Measurements from ENCODE around the gene ZCCHC17.
"Not testable (repeated sequence)": the region's sequence is repeated elsewhere in the genome, so short reads cannot be mapped to it uniquely, and the experiment has no call there.

The ZCCHC17 gene

DNA sequence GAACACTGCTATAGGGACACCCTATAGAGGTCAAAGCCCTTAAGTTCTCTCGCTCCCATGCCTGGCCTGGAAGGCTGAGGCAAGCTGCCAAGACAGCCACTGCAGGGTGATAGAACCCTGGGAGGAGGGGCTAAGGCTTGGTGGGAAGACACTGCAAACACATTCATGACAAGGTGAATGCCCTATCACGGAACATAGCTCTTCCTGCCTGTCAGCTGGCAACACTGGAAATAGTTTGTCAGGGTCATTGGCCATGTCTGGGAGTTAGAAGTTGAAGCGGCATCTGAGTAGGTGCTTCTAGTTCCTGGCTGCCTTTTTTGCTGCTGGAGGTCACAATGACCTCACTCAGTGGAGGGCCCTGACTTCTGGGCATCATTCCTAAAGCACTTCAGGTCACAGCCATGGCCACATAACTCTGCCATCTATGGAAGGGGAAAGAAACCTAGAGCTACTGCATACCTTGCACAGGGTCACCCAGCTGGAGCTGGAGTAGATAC, 71.8 kb downstream of the ZCCHC17 start:
- in situ Hi-C loops (cut with MboI; ENCODE audit: low sequenced_read_pairs) = no loop called here

DNA sequence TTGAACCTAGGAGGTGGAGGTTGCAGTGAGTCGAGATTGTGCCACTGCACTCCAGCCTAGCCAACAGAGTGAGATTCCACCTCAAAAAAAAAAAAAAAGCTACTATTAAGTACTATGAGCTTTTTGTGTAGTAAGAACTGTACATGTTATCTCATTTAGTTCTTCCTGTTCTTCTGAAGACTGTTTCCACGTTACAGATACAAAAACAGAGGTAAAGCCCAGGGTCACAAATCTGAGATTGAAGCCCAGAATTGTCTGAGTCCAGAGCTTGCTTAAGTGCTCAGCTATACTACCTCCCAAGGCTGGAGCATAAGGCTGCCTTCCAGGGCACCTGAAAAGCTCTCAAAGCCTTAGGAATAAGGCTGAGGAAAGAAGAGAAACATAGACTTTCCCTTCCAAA, 73.2 kb downstream of the ZCCHC17 start:
- in situ Hi-C loops (cut with MboI; ENCODE audit: low sequenced_read_pairs) = no loop called here

DNA sequence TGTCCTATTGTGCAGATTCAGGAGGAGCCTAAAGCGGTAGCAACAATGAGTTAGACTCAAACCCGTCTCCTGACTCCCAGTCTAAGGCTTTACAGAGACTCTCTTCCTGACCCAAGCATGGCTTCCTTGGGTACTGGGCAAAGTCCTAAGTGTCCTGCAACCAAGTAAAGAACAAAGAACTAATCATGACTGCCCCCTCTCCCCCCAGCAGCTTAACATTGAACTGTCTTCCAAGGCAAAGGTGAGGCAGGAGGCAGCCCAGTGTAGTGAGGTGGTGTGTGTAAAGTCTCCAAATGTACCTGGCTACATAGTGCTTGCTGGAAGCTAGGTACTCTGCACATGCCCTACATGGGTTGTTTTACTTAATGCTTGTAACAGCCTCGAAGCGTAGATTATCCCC, 73.7 kb downstream of the ZCCHC17 start:
- in situ Hi-C loops (cut with MboI; ENCODE audit: low sequenced_read_pairs) = no loop called here

DNA sequence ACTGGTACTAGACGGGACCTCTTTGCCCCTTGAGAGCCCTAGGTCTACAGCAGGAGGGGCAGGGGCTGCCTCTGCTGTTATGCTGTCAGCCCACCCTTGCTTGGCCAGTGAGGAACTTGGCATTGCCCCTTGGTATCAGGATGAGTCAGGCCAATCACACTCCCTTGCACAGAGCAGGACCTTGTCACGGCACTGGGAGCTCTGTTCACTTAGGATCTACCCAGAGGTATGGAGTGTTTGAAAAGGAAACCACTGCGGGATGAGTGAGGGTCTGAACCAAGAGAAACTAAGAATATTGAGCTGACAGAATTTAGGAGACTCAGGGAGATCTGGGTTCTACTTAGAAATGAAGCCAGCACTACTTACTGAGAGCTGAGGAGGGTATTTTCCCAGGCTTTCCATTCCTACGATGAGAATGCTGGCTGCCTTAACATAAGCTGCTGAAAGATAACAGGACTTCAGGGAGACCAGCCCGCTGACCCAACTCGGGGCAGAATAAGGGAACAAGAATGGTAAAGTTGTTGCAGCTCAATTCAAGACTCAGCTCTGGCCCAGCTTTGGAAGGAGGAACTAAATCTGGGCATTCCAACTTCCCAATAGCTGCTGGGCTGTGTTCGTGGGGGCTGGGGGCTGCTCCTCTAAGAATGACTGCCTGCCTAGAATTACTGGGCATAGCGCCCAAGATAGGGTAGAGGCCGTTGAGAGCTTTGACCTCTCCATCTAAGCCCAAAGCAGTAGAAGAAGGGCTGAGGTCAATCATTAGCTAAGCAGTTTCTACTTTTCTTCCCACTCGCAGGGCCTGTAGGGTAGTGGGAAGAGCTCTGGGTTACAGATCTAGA, 74.5 kb downstream of the ZCCHC17 start:
- in situ Hi-C loops (cut with MboI; ENCODE audit: low sequenced_read_pairs) = no loop called here

DNA sequence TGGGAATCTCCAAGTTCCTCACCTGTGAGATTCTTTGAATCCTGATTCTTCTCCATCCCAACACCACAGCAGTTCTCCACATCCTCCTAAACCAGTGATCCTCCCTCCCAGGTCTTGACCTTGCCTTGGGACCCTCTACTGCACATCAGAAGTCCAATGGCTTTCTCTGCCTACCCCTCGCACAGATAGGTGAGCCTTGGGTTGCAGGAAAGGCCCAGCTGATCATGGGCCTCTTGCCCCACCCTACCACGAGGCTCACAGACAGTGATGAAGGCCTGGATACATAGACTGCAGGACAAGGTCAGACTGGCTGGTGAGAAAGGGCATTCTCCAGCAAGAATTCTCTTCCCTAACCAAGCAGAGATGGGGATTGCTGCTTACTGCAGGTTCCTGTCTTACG, 75.2 kb downstream of the ZCCHC17 start:
- in situ Hi-C loops (cut with MboI; ENCODE audit: low sequenced_read_pairs) = no loop called here

DNA sequence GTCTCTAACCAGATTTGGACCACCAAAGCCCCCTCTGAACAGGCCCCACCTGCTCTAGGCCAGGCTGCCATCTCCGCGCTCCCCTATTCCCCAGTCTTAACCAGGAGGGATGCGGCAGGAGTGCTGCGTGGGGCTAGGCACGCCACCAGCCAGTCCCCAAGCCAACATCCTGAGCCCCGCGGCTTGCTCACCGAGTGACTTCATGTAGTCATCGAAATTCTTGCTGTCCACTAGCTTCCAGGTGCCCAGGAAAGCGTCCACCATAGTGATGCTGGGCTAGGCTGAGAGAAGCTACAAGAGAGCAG, 75.9 kb downstream of the ZCCHC17 start:
- in situ Hi-C loops (cut with MboI; ENCODE audit: low sequenced_read_pairs) = no loop called here

DNA sequence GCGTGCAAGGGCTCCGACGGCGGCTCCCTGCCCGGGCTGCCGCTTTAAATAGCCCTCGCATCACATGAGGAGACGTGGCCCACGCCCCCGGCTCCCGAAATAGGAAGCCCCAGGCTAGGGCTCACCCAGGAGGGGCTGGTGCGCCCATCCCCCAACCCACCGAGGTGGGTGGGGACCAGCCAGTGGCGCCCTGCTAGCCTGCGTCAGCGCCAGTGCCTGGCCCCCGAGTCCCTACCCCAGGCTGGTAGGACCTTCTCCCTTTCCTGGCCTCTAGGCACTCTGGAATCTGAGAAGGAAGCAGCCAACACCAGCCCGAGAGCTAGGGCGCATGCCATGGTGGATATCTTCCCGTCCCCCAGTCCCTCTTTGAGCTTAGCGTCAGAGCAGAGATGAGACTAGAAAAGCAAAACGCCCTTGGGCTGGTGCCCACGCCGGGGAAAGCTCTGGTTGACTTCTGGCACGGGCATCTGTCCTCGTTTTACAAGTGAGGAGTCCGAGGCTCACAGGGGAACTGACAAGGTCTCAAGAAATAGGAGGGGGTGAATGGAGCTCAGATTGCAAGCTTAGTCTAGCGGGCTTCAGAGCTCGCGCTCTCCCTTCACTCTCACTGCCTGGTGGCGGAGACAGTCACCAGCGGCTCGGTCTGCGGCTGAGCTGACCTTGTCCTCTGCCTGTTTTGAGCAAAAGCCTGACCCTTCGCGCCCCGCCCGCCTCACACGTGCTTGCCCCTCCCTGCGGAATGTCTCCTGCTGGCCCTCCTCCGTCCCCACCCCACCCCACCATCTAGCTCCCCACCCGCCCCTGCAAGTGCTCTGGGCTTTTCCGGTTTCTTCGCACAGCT, 76.4 kb downstream of the ZCCHC17 start, which contains the start of gene FABP3:
TSS of gene FABP3 (minus strand) at position 21 of the 841 bp plus-strand sequence. CDS start 62 bp downstream, outside the sequence.
- in situ Hi-C loops (cut with MboI; ENCODE audit: low sequenced_read_pairs) = no loop called here

DNA sequence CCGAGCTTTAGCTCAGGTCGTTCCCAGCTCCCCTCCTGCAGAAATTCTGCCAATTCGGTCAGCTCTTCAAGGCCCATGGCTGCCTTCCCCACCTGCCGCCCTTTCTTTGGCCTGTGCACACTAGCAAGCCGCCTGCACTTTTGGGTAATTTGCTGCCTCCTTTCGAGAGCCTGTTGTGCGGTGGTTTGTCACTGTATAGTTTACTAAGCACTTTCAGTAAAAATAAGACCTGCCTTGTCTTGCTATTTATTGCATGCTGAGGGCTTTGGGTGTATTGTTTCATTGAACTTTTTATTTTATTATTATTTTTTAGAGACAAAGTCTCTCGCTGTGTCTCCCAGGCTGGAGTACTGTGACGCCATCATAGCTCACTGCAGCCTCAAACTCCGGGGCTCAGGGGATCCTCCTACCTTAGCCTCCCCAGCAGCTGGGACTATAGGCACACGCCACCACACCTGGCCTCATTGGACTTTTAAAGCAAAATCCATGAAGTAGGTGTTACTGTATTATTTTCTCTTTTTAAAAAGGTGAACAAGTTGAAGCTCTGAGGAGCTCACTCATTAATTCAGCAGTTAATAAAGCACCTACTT, 77.2 kb downstream of the ZCCHC17 start:
- in situ Hi-C loops (cut with MboI; ENCODE audit: low sequenced_read_pairs) = no loop called here

DNA sequence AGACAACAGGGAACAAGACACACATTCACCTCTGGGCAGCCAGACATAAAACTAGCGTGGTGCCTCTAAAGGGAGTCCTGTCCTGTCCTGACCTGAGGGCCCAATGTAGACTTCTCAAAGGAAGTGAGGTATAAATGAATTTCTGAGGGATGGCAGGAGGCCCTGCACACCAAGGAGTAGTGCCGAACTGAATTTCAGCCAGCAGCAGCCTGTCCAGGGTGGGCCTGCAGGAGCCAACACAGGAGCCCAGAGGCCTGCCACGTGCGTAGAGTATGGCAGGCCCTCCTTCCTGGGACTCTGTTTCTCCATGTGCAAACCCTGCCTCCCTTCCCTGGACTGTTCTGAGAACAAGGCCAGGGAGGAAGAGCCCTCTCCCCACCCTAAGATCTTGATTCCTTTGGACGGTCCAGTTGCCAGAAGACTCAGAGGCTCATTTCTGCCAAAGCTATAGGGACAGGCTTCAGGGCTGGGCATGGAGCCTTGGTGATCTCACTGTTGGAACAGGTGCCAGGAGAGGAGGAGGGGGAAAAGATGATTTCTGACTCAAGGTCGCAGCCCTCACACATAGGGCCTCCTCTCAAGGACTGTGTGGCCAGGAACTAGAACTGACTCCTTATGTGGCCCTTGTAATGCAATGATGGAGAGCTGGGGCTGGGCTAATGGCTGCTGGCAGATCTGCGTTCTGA, 77.8 kb downstream of the ZCCHC17 start:
- in situ Hi-C loops (cut with MboI; ENCODE audit: low sequenced_read_pairs) = no loop called here

DNA sequence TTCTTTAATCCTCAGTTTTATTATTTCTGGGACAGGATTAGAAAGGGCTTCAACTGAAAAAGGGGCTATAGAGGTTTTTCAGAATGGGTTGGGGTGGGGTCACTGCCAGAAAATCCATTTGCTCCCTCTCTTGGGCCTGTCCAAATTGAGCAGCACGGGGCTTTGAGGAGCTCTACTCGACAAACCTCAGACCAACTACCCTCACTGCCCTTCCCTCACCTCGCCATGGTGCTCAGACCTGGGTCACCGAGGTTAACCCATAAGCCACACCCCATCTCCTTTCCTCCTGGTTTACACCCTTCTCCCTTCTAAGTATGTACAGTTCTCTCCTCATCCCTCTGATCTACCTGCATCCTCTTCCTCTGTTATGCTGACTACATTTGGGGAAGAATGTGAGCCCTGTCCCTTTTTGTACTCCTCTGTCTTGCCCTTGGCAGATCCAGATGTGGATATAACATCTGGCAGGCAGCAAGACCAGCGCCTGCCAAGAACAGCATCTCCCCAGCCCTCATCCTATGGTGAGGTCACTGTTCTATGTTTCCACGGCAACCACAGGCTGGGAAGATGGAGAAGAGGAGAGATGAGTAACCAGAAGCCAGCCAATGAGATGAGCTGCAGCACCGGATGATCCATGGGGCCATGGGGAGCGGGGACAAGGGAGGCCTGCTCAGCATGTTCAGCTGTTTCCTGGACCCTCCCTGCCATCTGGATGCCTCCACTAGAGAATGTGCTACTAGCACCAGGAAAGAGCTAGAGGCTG, 79.7 kb downstream of the ZCCHC17 start:
- in situ Hi-C loops (cut with MboI; ENCODE audit: low sequenced_read_pairs) = no loop called here

DNA sequence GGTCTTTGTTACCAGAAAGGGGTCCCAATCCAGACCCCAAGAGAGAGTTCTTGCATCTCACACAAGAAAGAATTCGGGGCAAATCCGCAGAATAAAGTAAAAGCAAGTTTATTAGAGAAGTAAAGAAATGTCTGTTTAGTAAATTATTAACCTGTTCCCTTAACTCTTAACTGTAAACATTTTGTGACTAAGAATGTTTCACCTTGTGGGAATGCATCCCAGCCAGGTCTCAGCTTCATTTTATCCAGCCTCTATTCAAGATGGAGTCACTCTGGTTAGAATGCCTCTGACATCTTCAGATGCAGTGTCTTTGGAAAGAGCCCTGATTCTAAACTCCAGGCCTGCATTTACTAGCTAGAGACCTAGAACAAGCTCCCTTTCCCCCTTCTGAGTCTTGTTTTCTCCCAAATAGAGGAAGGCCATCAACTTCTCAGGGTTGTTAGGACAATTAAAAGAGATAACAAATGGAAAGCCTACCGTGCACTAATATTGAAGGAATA, 80.6 kb downstream of the ZCCHC17 start:
- in situ Hi-C loops (cut with MboI; ENCODE audit: low sequenced_read_pairs) = no loop called here

DNA sequence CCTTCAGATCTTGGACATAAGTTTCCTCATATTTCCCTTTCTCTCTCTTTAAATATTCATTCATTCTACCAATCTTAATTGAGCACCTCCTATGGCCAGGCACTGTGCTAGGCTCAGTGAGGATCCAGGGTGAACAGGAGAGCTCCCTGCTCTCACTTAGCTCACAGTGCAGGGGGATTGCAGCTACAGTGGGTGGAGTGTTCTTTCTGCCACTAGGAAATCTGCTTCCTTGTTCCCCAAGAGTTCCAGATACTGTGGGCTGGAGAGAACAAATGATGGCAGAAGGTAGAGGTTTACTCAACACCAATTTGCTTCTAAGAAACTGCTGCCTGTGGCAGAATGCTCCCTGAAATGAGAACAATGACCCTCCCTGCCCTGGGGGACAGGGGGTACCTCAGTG, 81.2 kb downstream of the ZCCHC17 start:
- in situ Hi-C loops (cut with MboI; ENCODE audit: low sequenced_read_pairs) = no loop called here

DNA sequence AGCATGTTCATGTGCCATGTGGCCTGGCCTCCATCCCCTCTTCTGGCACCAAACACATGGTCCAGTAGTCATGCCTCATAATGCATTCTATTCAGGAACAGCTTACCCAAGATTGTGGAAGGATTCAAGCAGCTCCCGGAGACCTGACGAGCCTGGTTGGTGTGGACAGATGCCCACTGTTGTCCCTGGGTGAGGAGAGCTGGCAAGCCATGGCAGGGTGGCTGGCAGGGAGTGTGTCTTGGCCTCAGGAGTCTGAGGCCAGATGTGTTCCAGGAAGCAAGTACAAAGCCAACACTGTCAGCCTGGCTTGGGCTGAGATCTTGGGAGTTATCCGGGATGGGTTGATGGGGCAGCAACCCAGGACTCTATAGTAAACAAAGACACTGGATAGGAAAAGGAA, 83.3 kb downstream of the ZCCHC17 start:
- in situ Hi-C loops (cut with MboI; ENCODE audit: low sequenced_read_pairs) = no loop called here

DNA sequence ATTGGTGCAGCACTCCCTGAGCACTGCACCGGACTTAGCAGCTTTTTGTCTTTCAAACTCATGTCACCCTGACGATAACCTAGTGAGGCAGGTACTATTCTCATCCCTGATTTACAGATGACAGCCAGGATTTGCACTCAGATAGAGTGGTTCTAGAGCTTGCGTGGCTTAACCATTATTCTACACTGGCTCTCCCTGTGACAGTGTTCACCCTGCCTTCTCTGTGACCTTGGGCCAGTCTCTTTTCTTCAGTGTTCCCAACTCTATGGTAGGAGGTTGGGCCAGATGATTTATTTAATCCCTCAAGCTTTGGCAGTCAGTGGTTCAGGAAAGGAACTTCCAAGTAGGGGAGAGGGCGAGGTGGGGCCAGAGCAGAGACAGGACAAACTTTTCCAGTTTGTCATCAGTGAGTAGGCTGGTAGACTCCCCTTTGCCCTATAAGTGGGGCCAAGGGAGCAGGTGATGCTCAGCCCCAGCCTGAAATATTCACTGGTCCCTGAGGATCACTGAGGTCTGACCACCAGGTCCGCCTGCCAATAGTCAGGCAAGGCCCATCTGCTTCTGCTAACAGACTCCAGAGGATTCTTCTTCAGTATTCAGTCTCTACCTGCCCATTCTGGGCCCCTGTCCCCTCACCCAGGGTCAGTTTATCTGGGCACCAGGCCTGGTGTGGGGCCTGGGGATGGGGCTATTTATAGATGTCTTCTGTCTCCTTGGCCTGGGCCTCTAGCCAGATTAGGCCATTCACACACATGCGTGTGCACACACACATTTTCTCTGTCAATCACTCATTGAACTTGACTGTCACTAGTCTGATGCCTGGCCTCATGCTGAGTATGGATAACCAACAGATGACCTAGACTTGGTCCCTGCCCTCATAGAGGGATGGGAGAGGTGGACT, 84.8 kb downstream of the ZCCHC17 start:
- in situ Hi-C loops (cut with MboI; ENCODE audit: low sequenced_read_pairs) = no loop called here

DNA sequence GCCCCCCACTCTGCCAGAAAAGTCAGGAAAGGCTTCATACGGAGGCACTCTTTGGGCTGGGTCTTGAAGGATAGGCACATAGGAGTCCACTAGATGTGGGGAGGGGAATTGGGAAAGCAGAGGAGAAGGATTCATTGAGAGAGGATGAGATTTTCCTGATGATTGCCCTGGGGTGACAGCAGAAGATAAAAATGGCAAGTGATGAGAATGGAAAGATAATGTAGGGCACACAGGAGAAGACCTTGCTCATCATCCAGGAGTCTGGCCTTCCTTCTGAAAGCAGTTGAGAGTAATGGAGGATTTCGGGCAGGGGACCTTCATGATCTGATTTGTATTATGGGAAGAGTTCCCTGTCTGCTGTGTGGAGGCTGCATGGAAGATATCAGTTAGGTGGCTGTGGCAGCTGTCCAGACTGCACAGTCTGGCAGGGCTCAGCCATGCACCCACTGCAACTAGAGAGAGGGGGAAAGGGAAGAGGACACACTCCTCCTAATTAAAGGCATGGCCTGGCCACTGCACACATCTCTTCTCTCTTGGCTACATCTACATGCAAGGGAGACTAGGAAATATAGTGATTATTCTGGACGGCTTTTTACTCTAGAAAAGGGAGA, 85.7 kb downstream of the ZCCHC17 start:
- in situ Hi-C loops (cut with MboI; ENCODE audit: low sequenced_read_pairs) = no loop called here

DNA sequence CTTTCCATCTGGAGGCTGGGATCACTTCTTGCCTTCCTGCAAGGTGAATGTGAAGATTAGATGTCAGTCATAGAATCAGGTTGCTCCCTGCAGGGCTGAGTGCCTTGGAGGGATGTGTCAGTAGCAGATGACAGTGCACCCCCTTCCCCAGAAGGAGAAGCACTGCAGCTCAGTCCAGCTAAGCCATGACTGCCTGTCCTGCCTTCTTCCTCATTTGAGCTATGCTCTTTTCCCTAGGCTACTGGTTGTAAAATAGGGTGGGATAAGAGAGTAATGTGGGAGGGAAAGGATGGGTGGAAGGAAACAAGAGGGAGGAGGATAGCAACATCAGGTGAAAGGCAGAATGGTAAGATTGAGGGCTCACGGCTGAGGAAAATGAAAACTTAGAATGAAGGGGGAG, 87.1 kb downstream of the ZCCHC17 start:
- in situ Hi-C loops (cut with MboI; ENCODE audit: low sequenced_read_pairs) = no loop called here

DNA sequence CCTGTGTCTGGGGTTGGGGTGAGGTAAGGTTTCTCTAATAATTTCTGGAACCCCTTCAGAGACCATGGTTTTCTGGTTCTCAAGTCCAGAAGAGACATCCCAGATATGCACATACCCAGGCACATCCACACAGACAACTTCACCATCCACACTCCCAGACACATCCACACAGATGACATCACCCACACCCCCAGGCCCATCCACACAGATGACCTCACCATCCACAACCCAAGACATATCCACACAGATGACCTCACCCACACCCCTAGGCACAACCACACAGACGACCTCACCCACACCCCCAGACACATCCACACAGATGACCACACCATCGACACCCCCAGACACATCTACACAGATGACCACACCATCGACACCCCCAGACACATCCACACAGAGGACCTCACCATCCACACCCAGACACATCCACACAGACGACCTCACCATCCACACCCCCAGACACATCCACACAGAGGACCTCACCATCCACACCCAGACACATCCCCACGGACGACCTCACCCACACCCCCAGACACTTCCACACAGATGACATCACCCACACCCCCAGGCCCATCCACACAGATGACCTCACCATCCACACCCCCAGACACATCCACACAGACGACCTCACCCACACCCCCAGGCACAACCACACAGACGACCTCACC, 89.9 kb downstream of the ZCCHC17 start:
- in situ Hi-C loops (cut with MboI; ENCODE audit: low sequenced_read_pairs) = not testable (repeated sequence)

DNA sequence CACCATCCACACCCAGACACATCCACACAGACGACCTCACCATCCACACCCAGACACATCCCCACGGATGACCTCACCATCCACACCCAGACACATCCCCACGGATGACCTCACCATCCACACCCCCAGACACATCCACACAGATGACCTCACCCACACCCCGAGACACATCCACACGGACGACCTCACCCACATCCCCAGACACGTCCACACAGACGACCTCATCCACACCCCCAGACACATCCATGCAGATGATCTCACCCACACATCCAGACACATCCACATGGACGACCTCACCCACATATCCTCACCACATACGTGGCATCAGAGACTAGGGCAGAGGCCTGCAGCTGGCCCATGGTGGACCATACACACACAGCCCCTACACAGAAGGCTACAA, 90.8 kb downstream of the ZCCHC17 start:
- in situ Hi-C loops (cut with MboI; ENCODE audit: low sequenced_read_pairs) = no loop called here
